ENCODE measurements around the gene PRKCA.
A peak's percentile ranks its signal among the peaks of the same experiment; 100 is the strongest.

PRKCA gene

DNA sequence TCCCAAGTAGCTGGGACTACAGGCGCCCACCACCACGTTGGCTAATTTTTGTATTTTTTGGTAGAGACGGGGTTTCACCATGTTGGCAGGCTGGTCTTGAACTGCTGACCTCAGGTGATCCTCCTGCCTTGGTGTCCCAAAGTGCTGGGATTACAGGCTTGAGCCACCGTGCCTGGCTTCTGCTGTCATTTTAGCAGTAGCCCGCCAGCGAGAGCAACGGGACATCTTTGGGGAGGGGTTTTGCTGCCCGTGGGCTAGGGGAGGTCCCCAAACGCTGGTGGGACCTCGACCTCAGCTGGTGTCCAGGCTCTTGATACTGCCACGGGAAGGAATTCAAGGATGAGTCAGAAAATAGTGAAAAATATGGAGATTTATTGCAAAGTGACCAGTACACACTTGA lies 424.4 kb downstream of the PRKCA start:
- no peak for DNase-seq

DNA sequence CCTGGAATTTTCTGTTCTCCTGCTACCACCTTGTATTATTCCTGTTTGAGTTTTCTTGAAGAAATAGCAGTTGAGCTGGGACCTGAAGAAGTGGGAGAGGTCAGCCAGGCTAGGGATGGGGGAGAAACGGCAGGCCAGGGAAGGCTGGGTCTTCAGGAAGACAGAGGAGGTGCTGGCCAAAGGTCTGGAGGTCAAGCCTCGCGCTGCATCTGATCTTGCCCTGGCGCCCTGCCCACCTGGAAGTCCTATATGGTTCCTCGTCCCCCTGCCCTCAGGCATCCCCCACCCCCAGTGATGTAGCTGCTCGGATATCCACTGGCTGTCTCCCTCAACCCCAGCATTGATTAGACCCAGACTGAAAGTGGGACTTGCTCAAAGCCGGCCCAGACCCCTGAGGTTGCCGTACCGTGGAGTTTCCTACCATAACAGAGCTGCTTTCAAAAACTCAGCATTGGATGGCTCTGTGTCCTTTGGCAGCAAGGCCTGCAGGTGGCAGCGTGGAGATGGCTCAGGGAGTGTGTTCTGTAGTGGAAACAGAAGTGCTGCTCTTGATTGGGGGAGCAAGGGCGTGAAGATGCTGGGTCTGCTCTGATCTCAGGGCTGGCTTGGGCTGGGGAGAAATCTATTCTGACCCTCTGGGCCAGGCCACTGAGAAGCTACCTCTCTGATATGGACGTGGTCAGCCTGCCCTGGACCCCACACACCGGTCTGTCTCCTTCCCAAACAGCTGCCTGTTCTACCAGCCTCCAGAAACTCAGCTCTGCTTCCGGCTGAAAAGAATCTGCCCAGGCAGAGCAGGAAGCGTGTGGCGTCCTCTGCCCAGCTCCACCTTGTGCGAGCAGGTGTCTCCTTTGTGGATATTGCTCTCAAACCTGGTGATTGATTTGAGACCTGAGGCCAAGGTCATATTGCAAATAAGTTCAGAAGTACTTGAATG lies 425.5 kb downstream of the PRKCA start:
- peak; percentile 26 for DNase-seq

DNA sequence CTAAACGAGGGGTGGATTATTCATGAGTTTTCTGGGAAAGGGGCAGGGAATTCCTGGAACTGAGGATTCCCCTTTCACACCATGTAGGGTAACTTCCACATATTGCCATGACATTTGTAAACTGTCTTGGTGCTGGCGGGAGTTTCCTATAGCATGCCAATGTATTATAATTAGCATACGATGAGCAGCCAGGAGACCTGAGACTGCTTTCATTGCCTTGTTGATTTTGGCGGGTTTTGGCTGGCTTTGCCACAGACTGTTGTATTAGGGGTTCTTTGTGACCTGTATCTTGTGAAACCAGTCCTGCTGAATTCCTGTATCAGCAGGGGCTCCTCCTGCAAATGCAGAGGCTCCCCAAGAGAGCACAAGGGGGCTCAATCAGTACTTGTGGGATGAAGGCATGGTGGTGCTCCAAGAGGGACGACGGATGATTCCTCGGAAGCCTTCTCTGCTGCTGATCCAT lies 428.1 kb downstream of the PRKCA start:
- DNase-seq, result no peak

DNA sequence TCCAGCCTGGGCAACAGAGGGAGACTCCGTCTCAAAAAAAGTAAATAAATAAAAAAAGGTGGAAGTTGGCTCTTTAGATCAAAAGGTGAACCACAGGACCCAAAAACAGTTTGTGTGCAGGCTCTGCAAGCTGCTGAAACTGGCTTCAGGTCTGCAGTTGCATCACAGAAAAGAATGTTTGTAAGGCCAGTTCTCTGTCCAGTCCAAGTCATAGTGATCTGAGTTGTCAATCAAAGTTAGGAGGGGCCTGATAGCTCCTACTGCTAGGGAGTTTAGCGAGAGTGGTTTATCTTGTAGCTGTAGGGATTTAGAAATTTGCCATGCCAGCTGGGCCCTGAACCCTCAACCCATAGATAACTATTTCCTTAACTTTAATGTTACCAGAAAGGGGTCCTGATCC lies 431.3 kb downstream of the PRKCA start:
- no peak for DNase-seq

DNA sequence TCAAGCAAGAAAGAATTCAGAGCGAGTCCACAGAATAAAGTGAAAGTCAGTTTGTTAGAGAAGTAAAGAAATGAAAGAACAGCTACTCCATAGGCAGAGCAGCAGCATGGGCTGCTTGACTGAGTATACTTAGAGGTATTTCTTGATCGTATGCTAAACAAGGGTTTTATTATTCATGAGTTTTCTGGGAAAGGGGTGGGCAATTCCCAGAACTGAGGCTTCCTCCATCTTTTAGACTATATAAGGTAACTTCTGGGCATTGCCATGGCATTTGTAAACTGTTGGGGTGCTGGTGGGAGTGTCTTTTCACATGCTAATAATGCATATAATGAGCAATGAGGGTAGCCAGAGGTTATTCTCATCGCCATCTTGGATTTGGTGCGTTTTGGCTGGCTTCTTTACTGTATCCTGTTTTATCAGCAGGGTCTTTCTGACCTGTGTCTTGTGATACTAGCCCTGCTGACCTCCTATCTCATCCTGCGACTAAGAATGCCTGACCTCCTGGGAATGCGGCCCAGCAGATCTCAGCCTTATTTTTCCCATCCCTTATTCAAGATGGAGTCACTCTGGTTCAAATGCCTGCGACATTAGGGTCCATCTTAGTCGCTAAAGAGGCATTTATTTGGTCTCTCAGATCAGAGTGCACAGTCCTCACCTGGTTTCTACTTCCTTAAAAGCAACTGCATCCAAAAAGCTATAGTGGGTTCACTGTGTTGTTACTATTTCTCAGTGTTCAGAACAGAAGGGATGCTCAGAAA lies 432.0 kb downstream of the PRKCA start:
- no peak for DNase-seq

DNA sequence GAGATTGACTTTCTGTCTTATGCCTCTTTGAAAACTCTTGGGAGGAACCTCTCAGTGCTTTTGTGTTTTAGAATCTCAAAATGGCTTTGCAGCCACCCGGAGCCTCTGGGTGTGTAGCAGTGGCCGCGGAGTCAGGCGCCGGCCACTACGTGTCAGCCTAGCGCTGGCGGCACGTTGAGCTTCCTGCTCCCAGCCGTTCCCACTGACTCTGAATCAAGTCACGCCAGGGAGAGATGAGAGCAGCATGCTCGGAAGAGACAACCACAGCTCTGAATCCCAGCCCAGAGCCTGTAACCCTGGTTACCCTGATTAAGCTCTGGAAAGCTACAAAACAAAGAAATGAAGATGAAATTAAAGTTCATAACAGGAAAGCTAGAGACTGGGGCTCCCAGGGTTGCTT lies 435.1 kb downstream of the PRKCA start:
- DNase-seq, result no peak

DNA sequence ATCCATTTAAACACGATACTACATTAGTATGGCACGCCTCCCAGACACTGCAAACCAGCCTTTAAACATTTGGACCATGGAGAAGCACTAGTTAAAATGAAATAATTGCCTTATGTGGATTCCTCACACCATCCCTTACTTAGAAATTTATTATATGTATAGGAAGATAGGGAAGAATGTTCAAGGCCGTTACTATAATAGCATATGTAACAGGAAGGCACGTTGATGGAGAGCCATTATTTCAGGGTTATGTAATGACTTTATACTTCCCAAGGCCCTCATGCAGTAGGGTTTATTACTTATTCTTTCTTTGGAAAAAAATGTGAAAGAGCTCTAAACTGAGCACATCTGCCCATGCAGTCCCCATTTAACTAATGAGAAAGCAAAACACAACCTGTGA lies 435.9 kb downstream of the PRKCA start:
- no peak for DNase-seq

DNA sequence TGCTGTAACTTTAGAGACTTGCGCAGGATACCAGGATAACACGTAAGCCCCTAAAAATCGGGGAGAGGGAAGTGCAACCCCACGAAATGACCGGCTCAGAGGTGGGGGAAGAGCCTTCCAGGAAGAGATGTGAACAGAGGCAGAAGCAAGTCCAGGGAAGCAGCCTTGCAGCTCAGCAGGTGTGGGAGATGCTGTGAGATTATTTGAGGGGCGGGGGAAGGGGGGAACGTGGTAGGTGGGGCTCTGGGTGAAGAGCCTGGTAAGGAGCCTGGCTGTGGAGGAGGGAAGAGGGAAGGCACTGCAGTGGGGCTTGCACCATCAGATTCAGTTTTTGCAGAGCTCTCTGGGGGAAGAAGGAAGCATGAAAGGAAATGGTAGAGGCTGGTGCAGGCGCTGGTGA lies 437.1 kb downstream of the PRKCA start:
- no peak for DNase-seq

DNA sequence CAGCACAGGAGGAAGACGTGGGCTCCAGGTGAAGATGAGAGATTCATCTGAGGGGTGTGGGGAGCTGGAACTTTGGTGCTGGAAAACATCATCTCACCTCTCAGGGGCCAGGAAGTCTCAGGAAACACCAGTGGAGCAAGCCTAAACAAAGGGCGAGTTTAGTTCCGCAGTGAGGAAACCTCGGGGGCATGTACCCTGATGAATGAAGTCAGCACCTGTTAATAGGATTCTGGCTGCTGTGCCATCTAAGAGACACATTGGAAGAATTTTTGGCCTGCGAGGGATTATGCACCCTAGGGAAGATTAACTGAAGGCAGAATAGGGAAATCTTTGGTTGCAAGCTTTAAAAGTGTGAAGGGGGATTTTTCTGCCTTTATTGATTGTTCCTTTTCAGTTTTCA lies 437.8 kb downstream of the PRKCA start:
- no peak for DNase-seq

DNA sequence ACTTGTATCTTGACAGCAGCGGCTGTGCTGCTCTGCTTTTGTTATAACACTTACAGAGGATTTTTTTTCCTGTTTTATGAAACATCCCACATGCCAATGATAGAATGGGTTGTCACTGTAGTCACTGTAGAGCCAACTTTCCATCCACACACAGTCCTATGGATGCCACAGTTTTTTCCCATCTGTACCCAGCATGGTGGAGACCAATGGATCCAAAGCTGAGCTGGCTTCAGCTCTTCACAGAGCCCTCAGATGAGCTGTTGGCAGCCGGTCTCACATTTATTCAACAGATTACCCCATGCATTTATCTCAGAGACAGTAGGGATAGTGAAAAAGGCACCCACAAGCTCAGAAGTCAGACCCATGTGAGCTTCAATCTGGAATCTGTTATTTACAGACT lies 441.1 kb downstream of the PRKCA start:
- DNase-seq, result no peak

DNA sequence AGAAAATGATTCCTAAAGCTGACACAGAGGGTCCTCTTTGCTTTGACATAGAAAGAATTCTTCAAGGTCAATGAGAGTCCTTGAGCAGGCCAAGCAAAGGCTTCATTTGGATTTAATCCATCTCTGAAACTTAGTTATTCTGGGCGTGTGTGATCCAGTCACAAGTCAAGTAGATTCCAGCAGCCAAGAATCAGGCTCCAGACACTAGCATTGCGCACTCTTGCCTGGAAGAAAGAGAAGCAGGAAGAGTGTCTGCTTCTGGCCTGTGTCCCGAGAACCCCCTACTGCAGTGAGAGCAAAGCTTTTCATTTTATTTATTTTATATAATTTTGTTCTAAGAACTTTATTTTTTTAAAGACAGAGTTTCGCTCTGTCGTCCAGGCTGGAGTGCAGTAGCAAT lies 444.3 kb downstream of the PRKCA start:
- no peak for DNase-seq

DNA sequence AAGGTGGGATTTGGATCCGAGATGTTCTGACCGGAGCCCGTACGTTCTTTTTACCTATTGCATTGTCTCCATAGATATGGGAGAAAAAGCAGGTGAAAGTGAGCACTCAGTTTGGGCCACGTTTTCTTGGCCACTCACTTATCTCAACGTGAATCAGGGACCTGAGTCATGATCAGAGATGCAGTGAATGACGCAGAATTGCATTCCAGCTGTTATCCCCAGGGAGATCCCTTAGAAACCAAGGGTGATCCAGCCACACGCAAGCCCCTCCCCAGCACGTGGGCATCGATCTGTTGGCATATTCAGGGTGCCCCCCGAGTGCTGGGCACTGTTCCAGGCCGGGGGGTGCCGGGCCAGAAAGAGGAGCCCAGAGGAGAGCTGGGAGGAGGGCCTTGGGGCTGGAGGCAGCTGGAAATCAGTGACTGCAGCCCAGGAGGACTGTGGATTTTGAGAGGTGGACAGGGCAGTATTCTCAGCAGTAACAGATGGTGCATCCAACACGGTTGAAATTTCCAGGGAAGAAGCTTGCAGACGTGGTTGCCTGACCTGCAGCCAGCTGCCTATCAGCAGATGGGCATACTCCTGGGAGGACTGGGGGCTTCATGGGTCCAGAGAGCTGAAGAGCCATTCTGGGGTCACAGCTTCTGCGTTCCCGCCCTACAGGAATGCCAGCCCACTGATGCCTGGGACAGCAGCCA lies 445.3 kb downstream of the PRKCA start:
- no peak for DNase-seq

DNA sequence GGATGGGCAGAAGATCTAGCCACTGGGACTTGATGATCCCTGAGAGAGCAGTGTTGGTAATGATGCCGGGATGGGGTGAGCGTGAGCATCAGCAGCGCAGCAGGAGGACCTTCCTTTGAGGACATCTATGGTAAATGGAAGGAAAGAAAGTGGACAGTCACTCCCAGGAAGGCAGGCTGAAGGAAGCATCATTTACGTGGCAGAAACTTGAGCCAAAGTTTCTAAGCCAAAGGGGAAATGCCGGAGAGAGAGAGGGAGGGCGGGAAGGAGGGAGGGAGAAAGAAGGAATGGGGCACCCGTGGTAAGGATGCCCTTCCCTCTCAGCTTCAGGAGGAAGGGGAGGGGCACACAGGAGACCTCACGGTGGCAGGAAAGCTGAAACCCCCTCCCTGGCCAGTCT lies 446.2 kb downstream of the PRKCA start:
- DNase-seq, result no peak

DNA sequence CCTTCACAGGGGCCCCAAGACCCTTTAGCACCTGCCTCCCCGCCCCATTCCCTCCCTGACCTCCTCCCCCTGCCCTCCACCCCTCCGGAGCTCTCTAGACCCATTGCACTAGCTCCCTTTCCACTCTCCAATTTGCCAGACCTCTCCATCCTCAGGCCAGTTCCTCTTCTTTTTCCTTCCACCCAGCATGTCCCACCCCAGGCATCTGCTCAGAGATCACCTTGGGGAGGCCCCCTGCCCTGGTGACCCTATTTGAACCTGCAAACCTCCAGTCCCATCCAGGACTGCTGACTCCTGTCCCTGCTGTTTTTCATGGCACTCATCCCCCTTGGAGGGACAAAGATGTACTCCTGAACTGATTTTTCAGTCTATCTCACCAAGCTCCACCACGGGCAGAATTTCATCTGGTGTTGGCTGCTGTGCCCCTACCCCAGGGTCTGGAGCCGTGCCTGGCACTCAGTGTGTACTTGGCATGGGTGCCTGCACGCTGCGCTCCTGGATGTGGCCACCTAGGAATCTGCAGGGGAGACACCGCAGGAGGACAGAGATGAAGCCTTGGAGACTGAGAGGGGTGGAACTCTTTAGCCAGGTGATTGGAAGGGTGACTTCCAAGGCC lies 446.9 kb downstream of the PRKCA start:
- no peak for DNase-seq

DNA sequence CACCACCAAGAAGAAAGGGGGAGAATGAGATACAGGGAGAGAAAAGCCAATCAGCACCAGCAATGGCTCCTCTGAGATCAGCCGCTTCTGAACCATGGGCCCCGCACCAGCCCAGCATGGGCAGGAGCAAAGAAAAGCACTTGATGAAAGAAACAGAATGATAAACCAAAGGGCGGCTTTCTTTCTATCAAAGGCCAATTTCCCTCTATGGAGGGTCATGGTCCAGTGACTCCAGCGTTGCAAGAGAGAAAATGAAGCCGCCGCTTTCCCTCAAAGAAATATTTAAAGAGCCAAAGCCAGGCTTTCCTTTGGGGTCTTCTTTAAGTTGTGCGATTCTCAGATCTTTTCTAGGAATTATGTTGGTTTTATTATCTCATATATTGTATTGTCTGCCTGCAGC lies 447.7 kb downstream of the PRKCA start:
- no peak for DNase-seq

DNA sequence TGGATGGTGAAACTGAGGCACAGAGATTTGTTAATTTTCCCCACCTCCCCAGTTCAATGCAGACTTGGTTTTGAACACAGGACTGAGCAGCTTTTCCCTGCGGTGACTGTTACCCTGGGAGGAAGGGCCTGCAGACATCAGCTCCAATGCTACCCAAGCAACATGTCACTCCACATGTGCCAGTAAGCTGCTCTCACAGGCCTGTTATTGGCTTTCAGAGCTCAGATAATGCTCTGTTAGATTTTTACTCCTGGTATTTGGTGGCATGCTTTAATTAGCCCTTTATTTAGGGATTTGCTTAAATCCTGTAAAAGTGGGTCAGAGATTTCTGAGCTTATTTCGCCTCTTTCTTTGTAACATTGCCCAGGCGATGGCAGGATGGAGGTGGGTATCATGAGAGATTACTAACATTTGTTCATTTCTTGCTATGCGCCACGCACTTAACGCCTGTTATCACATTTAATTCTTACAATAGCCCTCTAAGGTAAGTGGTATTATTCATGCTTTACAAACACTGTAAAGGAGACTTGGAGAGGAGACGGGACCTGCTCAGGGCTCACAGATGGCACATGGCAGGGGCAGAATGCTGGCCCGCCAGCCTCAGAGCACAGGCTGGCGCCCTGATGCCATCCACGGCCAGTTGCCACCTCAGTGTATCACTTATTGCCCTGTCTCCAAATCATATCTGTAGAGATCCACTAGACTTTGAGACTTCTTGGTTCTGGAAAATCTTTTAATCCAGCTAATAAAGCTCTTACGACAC lies 448.5 kb downstream of the PRKCA start:
- no peak for DNase-seq

DNA sequence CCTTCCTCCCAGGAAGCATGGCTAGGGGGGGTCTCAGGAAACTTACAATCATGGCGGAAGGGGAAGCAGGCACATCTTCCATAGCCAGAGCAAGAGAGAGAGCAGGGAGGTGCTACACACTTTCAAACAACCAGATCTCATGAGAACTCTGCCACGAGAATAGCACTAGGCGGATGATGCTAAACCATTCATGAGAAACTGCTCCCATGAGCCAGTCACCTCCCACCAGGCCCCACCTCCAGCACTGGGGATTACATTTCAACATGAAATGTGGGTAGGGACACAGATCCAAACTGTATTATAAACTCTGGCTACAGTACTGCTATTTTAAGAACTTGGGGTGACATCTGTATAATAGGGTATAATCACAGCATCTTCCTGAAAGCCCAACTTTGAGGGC lies 449.4 kb downstream of the PRKCA start:
- no peak for DNase-seq

DNA sequence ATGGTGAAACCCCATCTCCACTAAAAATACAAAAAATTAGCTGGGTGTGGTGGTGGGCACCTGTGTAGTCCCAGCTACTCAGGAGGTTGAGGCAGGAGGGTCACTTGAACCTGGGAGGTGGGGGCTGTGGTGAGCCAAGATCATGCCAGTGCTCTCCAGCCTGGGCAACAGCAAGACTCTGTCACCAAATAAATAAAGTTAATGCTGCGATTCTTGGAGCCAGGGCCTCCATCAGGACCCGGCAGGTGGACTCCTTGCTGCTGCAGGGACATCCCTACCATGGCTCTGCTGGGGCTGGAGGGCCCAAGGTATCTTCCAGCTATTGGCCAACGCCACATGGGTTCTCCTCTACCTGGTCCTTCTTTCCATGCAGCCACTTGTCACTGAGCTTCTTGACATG lies 450.0 kb downstream of the PRKCA start:
- no peak for DNase-seq

DNA sequence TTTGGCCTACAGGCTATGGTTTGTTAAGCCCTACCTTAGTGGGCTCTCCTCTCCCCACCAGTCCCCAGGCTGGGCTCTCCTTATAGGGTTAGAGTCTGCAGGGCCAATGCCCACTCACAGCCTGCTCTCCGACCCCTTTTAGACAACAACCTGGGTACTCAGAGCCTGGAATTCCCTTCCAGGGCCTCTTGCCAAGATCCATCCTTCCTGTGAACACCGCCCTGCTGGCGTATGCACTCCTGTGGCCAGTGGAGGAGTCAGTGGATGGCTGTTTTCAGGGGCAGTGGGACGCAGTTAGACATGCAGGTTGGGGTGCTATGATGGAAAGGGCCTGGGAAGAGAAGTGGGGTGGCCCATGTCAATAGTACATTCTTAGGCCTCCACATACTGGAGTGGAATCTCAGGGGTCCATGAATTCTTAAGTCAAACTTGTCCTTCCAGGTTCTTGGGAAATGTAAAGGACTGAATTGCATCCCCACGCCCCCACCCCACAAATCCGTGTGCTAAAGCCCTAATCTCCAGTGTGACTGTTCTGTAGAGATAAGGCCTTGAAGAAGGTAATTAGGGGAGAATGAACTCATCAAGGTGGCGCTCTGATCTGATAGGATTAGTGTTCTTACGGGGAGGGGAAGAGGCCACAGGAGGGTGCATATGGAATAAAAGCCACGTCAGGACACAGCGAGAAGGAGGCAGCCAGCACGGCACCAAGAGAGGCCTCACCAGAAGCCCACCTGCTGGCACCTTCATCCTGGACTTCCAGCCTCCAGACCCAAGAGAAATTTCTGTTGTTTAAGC lies 450.9 kb downstream of the PRKCA start:
- no peak for DNase-seq

DNA sequence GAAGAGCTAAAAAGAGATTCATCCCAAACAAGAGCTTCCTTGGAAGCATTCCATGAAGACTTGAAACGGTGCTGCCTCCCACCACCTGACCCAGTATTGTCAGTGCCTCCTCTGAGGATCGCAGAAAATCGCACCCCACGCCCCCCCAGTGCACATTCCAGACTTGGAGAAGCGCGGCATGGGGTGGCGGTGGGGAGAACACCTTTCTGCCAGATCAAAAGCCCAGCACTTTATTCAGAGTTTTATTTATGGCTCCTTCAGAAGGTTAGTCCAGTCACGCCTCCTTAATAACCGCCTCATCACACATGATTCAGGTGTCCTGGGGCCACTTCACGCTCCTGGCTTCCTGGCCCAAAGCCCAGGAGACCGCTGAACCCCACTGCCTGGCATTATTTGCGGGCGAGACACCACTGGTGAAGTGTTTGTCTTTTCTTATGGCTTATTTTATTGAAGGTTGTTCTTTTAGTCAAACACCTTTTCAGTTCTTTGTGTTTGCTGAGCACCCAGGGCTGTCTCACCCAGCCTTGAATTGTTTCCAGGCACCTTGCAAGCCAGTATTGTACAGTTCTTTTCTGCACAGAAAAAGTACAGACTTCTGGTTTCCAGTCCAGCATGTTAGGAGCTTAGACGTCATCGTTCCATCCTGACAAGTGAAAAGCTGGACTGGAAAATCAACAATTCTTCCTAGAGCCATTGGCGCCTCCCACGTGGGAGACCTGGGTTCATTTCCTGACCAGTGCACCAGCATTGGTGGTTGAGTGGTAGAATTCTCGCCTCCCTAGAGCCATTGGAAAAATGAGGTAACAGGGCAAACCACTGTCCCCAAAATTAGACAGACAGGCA lies 452.9 kb downstream of the PRKCA start:
- no peak for DNase-seq

DNA sequence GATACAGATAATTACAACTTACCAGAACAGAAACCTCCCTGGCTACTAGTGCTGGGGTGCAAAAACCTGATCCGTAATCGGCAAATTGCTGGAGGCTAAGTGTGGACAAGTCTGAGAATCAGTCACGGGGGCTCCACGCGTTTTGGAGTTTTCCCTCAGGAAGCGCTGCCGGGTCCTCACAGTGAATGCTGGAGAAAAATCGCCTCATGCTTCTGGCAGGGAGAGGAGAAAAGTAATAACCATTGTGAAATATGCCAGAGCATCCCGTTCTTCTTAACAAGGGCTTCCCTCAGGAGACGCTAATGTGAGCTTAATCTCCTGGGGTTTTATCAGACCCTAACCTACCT lies 453.5 kb downstream of the PRKCA start:
- DNase-seq, result no peak
